ENCODE data around the gene NAALADL2. TPM values are rescaled to one million over a fixed set of nuclear protein-coding genes. Genes with fewer than 3 reads are reported as not detected.
"Not testable (repeated sequence)": the region's sequence is repeated elsewhere in the genome, so short reads cannot be mapped to it uniquely, and the experiment has no call there.

NAALADL2 gene
- total RNA-seq, 1 experiment from 2014 or later, result 2.7 TPM

DNA sequence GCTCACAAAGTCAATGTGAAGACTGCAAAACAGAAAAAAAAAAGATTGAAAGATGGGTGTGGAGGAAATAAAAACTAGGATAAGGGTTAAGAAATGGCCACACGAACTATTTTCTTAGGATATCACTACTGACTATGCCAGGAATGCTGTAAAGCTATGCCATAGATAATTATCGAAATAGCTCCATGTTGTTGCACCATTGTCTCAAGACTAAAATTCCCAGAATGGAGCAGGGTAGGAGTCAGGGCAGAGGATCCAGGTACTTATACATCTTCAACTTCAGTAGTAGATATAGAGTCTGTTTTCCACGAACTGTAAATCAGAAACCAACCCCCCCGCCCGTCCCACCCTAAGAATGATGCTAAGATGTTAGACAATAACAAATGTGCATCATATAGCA is 302.2 kb downstream of the NAALADL2 start:
- BruUV-seq (replicated peaks), result no TSS peak
- in situ Hi-C loops (cut with HindIII; ENCODE audit: low pct_unique_long_range_greater_than_20kb, low sequenced_read_pairs), result no loop called here
- POLR2A ChIA-PET, result no interaction called here

DNA sequence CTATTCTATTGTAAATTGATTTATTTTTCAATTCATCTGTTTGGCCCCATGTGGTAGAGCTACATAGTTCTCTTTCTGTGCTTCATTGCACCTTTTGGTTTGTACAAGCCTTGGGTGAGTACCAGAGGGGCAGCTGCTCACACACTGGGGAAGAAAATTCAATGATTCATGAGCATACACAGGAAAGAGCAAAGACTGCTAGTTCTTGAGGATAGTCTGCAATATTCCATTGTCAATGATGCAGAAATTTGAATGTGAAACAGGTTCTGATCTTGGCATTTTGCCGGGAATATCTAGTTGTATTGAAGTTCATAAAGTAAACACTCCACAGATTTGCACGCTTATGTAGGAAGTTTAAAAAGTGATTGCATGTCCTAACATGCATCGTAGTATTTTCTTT is 304.6 kb downstream of the NAALADL2 start:
- in situ Hi-C loops (cut with HindIII; ENCODE audit: low pct_unique_long_range_greater_than_20kb, low sequenced_read_pairs) (no loop called here), intact Hi-C loops (cut with micrococcal nuclease; ENCODE audit: unreplicated experiment) (no loop called here)
- BruUV-seq (replicated peaks), result no TSS peak

More for the DNA sequence above, 302.2 kb downstream of the NAALADL2 start:
- H3K36me3 ChIP-seq (ENCODE audit: control insufficient read depth, insufficient read depth, low read length), result no peaks in the 10 kb centered on the region
- H3K27me3 ChIP-seq (ENCODE audit: control insufficient read depth, insufficient read depth, low read length), result no peaks in the 10 kb centered on the region
- intact Hi-C loops (cut with micrococcal nuclease; ENCODE audit: unreplicated experiment), result no loop called here
- CTCF ChIA-PET, result no interaction called here
- no peak for DNase-seq (ENCODE audit: low read depth, low spot score)
- TF ChIP-seq, protein P1, sequence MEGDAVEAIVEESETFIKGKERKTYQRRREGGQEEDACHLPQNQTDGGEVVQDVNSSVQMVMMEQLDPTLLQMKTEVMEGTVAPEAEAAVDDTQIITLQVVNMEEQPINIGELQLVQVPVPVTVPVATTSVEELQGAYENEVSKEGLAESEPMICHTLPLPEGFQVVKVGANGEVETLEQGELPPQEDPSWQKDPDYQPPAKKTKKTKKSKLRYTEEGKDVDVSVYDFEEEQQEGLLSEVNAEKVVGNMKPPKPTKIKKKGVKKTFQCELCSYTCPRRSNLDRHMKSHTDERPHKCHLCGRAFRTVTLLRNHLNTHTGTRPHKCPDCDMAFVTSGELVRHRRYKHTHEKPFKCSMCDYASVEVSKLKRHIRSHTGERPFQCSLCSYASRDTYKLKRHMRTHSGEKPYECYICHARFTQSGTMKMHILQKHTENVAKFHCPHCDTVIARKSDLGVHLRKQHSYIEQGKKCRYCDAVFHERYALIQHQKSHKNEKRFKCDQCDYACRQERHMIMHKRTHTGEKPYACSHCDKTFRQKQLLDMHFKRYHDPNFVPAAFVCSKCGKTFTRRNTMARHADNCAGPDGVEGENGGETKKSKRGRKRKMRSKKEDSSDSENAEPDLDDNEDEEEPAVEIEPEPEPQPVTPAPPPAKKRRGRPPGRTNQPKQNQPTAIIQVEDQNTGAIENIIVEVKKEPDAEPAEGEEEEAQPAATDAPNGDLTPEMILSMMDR (IDR thresholded peaks at IDR 0.05), result no peak
- TF ChIP-seq, protein P2, sequence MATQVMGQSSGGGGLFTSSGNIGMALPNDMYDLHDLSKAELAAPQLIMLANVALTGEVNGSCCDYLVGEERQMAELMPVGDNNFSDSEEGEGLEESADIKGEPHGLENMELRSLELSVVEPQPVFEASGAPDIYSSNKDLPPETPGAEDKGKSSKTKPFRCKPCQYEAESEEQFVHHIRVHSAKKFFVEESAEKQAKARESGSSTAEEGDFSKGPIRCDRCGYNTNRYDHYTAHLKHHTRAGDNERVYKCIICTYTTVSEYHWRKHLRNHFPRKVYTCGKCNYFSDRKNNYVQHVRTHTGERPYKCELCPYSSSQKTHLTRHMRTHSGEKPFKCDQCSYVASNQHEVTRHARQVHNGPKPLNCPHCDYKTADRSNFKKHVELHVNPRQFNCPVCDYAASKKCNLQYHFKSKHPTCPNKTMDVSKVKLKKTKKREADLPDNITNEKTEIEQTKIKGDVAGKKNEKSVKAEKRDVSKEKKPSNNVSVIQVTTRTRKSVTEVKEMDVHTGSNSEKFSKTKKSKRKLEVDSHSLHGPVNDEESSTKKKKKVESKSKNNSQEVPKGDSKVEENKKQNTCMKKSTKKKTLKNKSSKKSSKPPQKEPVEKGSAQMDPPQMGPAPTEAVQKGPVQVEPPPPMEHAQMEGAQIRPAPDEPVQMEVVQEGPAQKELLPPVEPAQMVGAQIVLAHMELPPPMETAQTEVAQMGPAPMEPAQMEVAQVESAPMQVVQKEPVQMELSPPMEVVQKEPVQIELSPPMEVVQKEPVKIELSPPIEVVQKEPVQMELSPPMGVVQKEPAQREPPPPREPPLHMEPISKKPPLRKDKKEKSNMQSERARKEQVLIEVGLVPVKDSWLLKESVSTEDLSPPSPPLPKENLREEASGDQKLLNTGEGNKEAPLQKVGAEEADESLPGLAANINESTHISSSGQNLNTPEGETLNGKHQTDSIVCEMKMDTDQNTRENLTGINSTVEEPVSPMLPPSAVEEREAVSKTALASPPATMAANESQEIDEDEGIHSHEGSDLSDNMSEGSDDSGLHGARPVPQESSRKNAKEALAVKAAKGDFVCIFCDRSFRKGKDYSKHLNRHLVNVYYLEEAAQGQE (IDR thresholded peaks at IDR 0.05; ENCODE audit: insufficient read depth in 1 of 2, low read depth in 2 of 2, low read length in 1 of 2), result no peak
- no peak for TF ChIP-seq POLR2AphosphoS5 (IDR thresholded peaks at IDR 0.05; ENCODE audit: low read depth, low read length)
- TF ChIP-seq TCF7L2 (IDR thresholded peaks at IDR 0.05; ENCODE audit: low read depth, low read length), result no peak
- TF ChIP-seq SIN3A (IDR thresholded peaks at IDR 0.05; ENCODE audit: borderline replicate concordance, insufficient read depth, low read depth, low read length), result no peak
- no peaks in the 10 kb centered on the region for H3K9me3 ChIP-seq (ENCODE audit: control insufficient read depth, insufficient read depth, low read depth, low read length)
- no peaks in the 10 kb centered on the region for H3K4me1 ChIP-seq (ENCODE audit: control insufficient read depth, insufficient read depth, low read length)
- no peak for ATAC-seq
- no peak overlapping the region for H3K27ac ChIP-seq (ENCODE audit: low read length)
- H3K4me3 ChIP-seq (ENCODE audit: low read depth in 2 of 2, low read length in 2 of 2), result no peak overlapping the region

DNA sequence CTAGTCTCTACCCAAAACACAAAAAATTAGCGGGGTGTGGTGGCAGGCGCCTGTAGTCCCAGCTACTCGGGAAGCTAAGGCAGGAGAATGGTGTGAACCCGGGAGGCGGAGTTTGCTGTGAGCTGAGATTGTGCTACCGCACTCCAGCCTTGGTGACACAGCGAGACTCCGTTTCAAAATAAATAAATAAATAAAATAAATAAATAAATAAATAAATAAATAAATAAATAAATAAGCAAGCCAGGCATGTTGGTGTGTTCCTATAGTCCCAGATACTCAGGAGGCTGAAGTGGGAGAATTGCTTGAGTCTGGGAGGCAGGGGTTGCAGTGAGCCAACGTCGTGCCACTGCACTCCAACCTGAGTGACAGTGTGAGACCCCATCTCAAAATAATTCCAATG is 314.0 kb downstream of the NAALADL2 start:
- H3K27ac ChIP-seq (ENCODE audit: low read length); H3K4me1 ChIP-seq (ENCODE audit: control insufficient read depth, insufficient read depth, low read length); ATAC-seq; H3K27me3 ChIP-seq (ENCODE audit: control insufficient read depth, insufficient read depth, low read length); H3K4me3 ChIP-seq (ENCODE audit: low read depth in 2 of 2, low read length in 2 of 2); DNase-seq (ENCODE audit: low read depth, low spot score); BruUV-seq (replicated peaks); POLR2A ChIA-PET; intact Hi-C loops (cut with micrococcal nuclease; ENCODE audit: unreplicated experiment); H3K36me3 ChIP-seq (ENCODE audit: control insufficient read depth, insufficient read depth, low read length); CTCF ChIA-PET; in situ Hi-C loops (cut with HindIII; ENCODE audit: low pct_unique_long_range_greater_than_20kb, low sequenced_read_pairs); H3K9me3 ChIP-seq (ENCODE audit: control insufficient read depth, insufficient read depth, low read depth, low read length): not testable (repeated sequence)

More for the DNA sequence above, 304.6 kb downstream of the NAALADL2 start:
- Histone ChIP-seq H3K27ac (ENCODE audit: low read length) (no peak overlapping the region), H3K4me1 (ENCODE audit: control insufficient read depth, insufficient read depth, low read length) (no peaks in the 10 kb centered on the region), H3K4me3 (ENCODE audit: low read depth in 2 of 2, low read length in 2 of 2) (no peak overlapping the region), H3K36me3 (ENCODE audit: control insufficient read depth, insufficient read depth, low read length) (no peaks in the 10 kb centered on the region), H3K9me3 (ENCODE audit: control insufficient read depth, insufficient read depth, low read depth, low read length) (no peaks in the 10 kb centered on the region), H3K27me3 (ENCODE audit: control insufficient read depth, insufficient read depth, low read length) (no peaks in the 10 kb centered on the region)
- DNase-seq (ENCODE audit: low read depth, low spot score), result no peak
- TF ChIP-seq SIN3A (IDR thresholded peaks at IDR 0.05; ENCODE audit: borderline replicate concordance, insufficient read depth, low read depth, low read length) (no peak), POLR2AphosphoS5 (IDR thresholded peaks at IDR 0.05; ENCODE audit: low read depth, low read length) (no peak), TCF7L2 (IDR thresholded peaks at IDR 0.05; ENCODE audit: low read depth, low read length) (no peak)
- TF ChIP-seq, protein P1 (IDR thresholded peaks at IDR 0.05), result no peak
- TF ChIP-seq, protein P2 (IDR thresholded peaks at IDR 0.05; ENCODE audit: insufficient read depth in 1 of 2, low read depth in 2 of 2, low read length in 1 of 2), result no peak
- no peak for ATAC-seq
- ChIA-PET POLR2A (no interaction called here), CTCF (no interaction called here)
